ENCODE results near the gene NPW. TPM values are rescaled to one million over a fixed set of nuclear protein-coding genes. Genes with fewer than 3 reads are reported as not detected.
A peak's percentile ranks its signal among the peaks of the same experiment; 100 is the strongest.

The NPW gene
- polyA plus RNA-seq, 1 donor (not counting 4 experiments of a cell fraction or from before 2014, with no cell fraction given): not detected

GRCh38 chr16:1991588-1991947 is 28.0 kb upstream of the NPW start:
- Histone ChIP-seq H4K20me1 (ENCODE audit: control insufficient read depth, extremely low read depth, insufficient read depth, low read length) (no peaks in the 10 kb centered on the region), H3K9ac (ENCODE audit: control insufficient read depth, extremely low read depth, insufficient read depth, low read length) (peak overlapping the region; percentile 37), H3K27me3 (ENCODE audit: control insufficient read depth, extremely low read depth, insufficient read depth, low read length) (peaks cover 30% of the 10 kb centered on the region), H2AFZ (ENCODE audit: control insufficient read depth, low read length) (peak overlapping the region; percentile 88), H3K36me3 (ENCODE audit: control insufficient read depth in 2 of 2, extremely low read depth in 1 of 2, insufficient read depth in 2 of 2, low read length in 2 of 2) (peaks cover under 1 to 5% of the 10 kb centered on the region in 2 experiments), H3K27ac (ENCODE audit: control insufficient read depth, insufficient read depth, low read length) (no peak overlapping the region), H3K4me3 (ENCODE audit: control insufficient read depth in 2 of 3, extremely low read depth in 1 of 3, insufficient read depth in 2 of 3, low read depth in 1 of 3, low read length in 3 of 3) (peak overlapping the region in 2 of 3 experiments; percentile 23 to 43), H3K4me2 (ENCODE audit: control insufficient read depth, extremely low read depth, insufficient read depth, low read depth, low read length) (peak overlapping the region; percentile 70), H3K4me1 (ENCODE audit: control insufficient read depth, extremely low read depth, insufficient read depth, low read length) (peaks cover 25% of the 10 kb centered on the region), H3K9me1 (ENCODE audit: control insufficient read depth, extremely low read depth, insufficient read depth, low read length) (no peaks in the 10 kb centered on the region), H3K79me2 (ENCODE audit: control insufficient read depth, insufficient read depth, low read length) (no peaks in the 10 kb centered on the region), H3K9me3 (ENCODE audit: control insufficient read depth, low read depth, low read length) (no peaks in the 10 kb centered on the region)
- dilution Hi-C loops (cut with MboI; ENCODE audit: extremely low pct_ligation_motif_present, low sequenced_read_pairs): no loop called here
- TF ChIP-seq CTCF (optimal IDR thresholded peaks at IDR 0.05 in 1 of 3, IDR thresholded peaks at IDR 0.05 in 1 of 3, conservative IDR thresholded peaks at IDR 0.05 in 1 of 3; ENCODE audit: extremely low read depth in 1 of 3, insufficient read depth in 2 of 3, low read length in 3 of 3): no peak
- no peak for TF ChIP-seq EZH2 (IDR thresholded peaks at IDR 0.05; ENCODE audit: low read length)
- DNase-seq (ENCODE audit: low read depth, low spot score) (no peak), FAIRE-seq (no peak)

GRCh38 chr16:1991948-1992703 is 27.5 kb upstream of the NPW start:
- no peak for FAIRE-seq
- peak overlapping the region in 2 of 3 experiments; percentile 23 to 43 for H3K4me3 ChIP-seq (ENCODE audit: control insufficient read depth in 2 of 3, extremely low read depth in 1 of 3, insufficient read depth in 2 of 3, low read depth in 1 of 3, low read length in 3 of 3)
- peaks cover 25% of the 10 kb centered on the region for H3K4me1 ChIP-seq (ENCODE audit: control insufficient read depth, extremely low read depth, insufficient read depth, low read length)
- no peak overlapping the region for H3K27ac ChIP-seq (ENCODE audit: control insufficient read depth, insufficient read depth, low read length)
- H3K36me3 ChIP-seq (ENCODE audit: control insufficient read depth in 2 of 2, extremely low read depth in 1 of 2, insufficient read depth in 2 of 2, low read length in 2 of 2): peaks cover 4 to 10% of the 10 kb centered on the region in 2 experiments
- H3K27me3 ChIP-seq (ENCODE audit: control insufficient read depth, extremely low read depth, insufficient read depth, low read length): peaks cover 30% of the 10 kb centered on the region
- H3K9ac ChIP-seq (ENCODE audit: control insufficient read depth, extremely low read depth, insufficient read depth, low read length): peak overlapping the region; percentile 37
- H4K20me1 ChIP-seq (ENCODE audit: control insufficient read depth, extremely low read depth, insufficient read depth, low read length): peaks cover 3% of the 10 kb centered on the region
- no peak for DNase-seq (ENCODE audit: low read depth, low spot score)
- peak overlapping the region; percentile 70 for H3K4me2 ChIP-seq (ENCODE audit: control insufficient read depth, extremely low read depth, insufficient read depth, low read depth, low read length)
- no peaks in the 10 kb centered on the region for H3K9me1 ChIP-seq (ENCODE audit: control insufficient read depth, extremely low read depth, insufficient read depth, low read length)
- no peaks in the 10 kb centered on the region for H3K9me3 ChIP-seq (ENCODE audit: control insufficient read depth, low read depth, low read length)
- no peaks in the 10 kb centered on the region for H3K79me2 ChIP-seq (ENCODE audit: control insufficient read depth, insufficient read depth, low read length)
- dilution Hi-C loops (cut with MboI; ENCODE audit: extremely low pct_ligation_motif_present, low sequenced_read_pairs): no loop called here
- TF ChIP-seq CTCF (optimal IDR thresholded peaks at IDR 0.05 in 1 of 3, IDR thresholded peaks at IDR 0.05 in 1 of 3, conservative IDR thresholded peaks at IDR 0.05 in 1 of 3; ENCODE audit: extremely low read depth in 1 of 3, insufficient read depth in 2 of 3, low read length in 3 of 3): peak in 1 of 3 experiments; percentile 5
- TF ChIP-seq EZH2 (IDR thresholded peaks at IDR 0.05; ENCODE audit: low read length): no peak
- peak overlapping the region; percentile 88 for H2AFZ ChIP-seq (ENCODE audit: control insufficient read depth, low read length)

Data from keratinocyte (primary cell).